Endothelial cell of umbilical vein (primary cell): ENCODE results near the gene DPF1.

ENCODE experiments used
- EZH2 ChIP-seq: IDR thresholded peaks from 2 replicates; pipeline ENCODE4 v1.6.1; 2012; ENCODE audit warnings: borderline replicate concordance, low read depth, mild to moderate bottlenecking, moderate library complexity, low read length, inconsistent platforms; ENCODE audit not compliant: severe bottlenecking
- MAX ChIP-seq: IDR thresholded peaks from 2 replicates; pipeline ENCODE4 v1.6.1; 2011; ENCODE audit not compliant: insufficient read depth, insufficient read length
- TF ChIP-seq, protein P1 (sequence below), 2 donors: IDR thresholded peaks; 1 replicate in 1 of 2; 2 replicates in 1 of 2; pipeline ENCODE4 v1.5.1; 2011; ENCODE audit warnings: low read length in 2 of 2, mild to moderate bottlenecking in 2 of 2, moderate library complexity in 2 of 2, control low read depth in 1 of 2, inconsistent platforms in 1 of 2, low read depth in 1 of 2; ENCODE audit not compliant: insufficient read depth in 1 of 2; ENCODE audit errors: extremely low read depth in 1 of 2

DNA sequence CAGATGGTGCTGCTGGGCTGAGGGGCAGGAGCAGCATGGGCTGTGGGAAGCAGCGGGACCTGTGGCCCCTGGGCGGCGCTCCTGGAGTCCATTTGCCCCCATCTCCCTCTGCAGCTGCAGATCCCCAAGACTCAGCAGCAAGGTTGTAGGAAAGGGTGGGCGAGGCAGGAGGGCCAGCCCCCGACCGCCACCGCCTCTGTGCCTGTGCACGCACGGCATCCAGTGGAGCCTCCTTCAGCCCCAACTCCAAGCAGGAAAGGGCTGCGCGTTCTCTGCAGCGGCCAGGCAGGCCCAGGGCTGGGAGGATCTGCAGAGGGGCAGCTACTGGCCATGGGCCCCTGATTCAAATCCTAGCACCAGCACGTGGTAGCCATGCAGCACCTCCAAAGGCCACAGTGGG is 20.8 kb downstream of the DPF1 start:
- TF ChIP-seq, protein P1, sequence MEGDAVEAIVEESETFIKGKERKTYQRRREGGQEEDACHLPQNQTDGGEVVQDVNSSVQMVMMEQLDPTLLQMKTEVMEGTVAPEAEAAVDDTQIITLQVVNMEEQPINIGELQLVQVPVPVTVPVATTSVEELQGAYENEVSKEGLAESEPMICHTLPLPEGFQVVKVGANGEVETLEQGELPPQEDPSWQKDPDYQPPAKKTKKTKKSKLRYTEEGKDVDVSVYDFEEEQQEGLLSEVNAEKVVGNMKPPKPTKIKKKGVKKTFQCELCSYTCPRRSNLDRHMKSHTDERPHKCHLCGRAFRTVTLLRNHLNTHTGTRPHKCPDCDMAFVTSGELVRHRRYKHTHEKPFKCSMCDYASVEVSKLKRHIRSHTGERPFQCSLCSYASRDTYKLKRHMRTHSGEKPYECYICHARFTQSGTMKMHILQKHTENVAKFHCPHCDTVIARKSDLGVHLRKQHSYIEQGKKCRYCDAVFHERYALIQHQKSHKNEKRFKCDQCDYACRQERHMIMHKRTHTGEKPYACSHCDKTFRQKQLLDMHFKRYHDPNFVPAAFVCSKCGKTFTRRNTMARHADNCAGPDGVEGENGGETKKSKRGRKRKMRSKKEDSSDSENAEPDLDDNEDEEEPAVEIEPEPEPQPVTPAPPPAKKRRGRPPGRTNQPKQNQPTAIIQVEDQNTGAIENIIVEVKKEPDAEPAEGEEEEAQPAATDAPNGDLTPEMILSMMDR (IDR thresholded peaks at IDR 0.05; ENCODE audit: extremely low read depth in 1 of 2, insufficient read depth in 1 of 2, low read depth in 1 of 2, low read length in 2 of 2) = no peak
- TF ChIP-seq MAX (no peak), EZH2 (no peak)
